ENCODE data around the gene HDAC10.

Gene HDAC10

DNA sequence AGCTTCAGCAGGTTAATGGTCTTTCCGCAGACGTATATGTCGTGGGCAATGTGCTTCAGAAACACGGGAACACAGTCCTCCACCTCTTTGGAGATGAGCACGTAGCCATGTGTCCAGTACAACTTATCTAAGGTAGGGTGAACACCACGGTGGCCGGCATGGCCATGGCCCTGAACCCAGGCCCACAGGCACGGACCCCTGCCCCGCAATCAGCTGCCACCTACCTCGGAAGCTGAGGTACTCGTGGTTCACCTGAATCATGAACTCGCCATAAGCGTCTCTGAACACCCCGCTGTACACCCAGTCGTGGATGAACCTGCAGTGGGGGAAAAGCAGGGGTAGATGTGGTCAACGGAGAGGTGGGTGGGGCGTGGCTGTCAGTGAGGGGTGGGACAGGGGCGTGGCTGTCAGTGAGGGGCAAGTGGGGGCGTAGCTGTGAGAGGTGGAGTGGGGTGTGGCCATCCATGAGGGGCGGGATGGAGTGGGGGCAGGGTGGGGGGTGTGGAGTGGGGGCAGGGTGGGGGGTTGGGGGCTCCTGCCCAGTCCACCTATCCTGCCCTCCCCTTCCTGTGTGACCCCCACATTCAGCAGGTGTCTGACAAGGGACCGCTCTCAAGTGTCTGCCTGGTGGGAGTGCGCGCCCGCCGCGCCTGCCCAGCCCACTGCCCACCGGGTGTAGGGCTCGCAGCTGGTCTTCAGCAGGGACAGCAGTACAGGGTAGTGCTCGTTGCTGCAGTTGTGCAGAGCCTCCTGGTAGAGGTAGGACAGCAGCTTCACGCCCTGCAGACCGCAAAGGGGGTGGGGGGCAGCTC lies 24.8 kb downstream of the HDAC10 start:
- H3K4me1 Mint-ChIP-seq, result peaks cover 17% of the 10 kb centered on the region
- H3K36me3 Mint-ChIP-seq (ENCODE audit: insufficient read depth), result peaks cover 44% of the 10 kb centered on the region
- peak overlapping the region; percentile 59 for H3K27ac Mint-ChIP-seq (ENCODE audit: low read depth)
- no peaks in the 10 kb centered on the region for H3K9me3 Mint-ChIP-seq
- H3K4me3 Mint-ChIP-seq, result no peak overlapping the region
- ATAC-seq (replicated peaks; ENCODE audit: extremely low read depth, poor library complexity, severe bottlenecking) (no peak), DNase-seq (ENCODE audit: low spot score in 2 of 2) (no peak)
- H3K27me3 Mint-ChIP-seq, result no peaks in the 10 kb centered on the region

DNA sequence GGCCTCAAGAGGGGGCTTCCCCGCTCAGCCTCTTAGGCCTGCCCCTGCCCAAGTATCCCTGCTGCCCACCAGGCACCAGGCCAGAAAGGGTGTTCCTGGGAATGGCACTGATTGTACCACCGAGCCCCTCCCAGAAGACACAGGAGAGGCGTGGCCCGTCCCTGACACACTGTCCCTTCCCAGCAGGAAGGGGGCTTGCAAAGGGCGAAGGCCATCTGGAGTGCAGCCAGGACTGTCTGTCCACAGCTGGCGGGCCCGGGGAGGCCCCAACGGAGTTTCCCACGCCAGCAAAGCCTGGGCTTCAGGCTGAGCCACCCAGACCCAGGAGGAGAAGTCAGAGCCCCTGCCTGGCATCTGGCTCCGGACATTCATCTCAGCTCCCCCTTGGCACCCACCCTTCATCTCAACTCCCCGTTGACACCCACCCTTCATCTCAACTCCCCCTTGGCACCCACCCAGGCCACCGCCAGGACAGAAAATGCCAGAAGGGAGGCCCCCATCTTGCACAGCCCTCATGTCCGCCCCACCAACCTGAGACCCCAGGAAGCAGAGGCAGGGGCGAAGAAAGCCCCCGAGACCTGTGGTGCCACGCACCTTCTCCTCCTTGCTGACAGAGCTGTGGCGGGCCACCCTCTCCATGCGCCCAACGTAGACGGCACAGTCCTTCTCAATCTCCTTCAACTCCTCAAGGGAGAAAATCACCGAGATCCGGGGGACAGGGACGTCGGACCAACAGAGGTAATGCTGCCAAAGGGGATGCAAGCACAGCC lies 25.7 kb downstream of the HDAC10 start:
- Mint-ChIP-seq H3K4me3 (no peak overlapping the region), H3K36me3 (ENCODE audit: insufficient read depth) (peaks cover 42% of the 10 kb centered on the region), H3K4me1 (peaks cover 17% of the 10 kb centered on the region), H3K9me3 (no peaks in the 10 kb centered on the region), H3K27me3 (no peaks in the 10 kb centered on the region), H3K27ac (ENCODE audit: low read depth) (no peak overlapping the region)
- no peak for ATAC-seq (replicated peaks; ENCODE audit: extremely low read depth, poor library complexity, severe bottlenecking)
- no peak for DNase-seq (ENCODE audit: low spot score in 2 of 2)

DNA sequence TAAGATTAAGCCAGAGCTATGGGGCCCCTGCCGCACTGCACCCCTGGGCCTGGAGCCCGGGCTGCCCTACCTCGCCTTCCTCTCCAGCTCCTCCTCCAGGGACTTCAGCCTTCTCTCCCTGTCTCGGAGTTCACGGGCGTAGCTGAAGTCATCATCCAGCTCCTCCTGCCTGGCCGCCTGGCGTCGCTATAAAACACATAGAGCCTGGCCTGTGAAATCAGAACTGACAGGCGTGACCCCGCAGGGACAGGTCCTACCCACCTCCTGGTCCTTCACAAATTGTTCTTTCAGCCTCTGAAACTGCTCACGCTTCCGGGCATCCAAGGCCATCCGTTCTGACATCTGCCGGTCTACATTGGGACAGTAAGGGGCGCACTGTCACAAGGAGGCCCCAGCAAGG lies 27.0 kb downstream of the HDAC10 start:
- H3K4me3 Mint-ChIP-seq, result no peak overlapping the region
- ATAC-seq (replicated peaks; ENCODE audit: extremely low read depth, poor library complexity, severe bottlenecking) (no peak), DNase-seq (ENCODE audit: low spot score in 2 of 2) (no peak)
- peaks cover 11% of the 10 kb centered on the region for H3K4me1 Mint-ChIP-seq
- H3K36me3 Mint-ChIP-seq (ENCODE audit: insufficient read depth), result peaks cover 41% of the 10 kb centered on the region
- no peaks in the 10 kb centered on the region for H3K27me3 Mint-ChIP-seq
- H3K27ac Mint-ChIP-seq (ENCODE audit: low read depth), result peak overlapping the region; percentile 60
- H3K9me3 Mint-ChIP-seq, result no peaks in the 10 kb centered on the region

DNA sequence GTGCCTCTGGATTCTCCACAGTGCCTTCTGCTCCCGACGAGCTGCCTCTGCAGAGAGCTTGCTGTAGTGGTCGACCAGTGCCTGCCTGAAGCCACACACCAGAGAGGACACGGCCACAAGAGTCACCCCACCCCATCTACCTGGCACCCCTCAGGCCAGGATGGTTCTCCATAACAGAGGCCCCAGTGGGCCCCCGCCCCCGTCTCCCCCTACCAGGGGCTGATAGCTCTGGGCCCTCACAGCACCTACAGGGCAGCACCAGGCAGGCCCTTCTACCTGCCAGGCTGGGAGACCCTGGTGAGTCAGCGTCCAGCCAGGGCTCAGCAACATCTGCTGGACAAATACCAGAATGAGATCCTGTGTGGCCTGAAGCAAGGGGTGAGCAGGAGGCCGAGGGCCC lies 28.6 kb downstream of the HDAC10 start:
- no peaks in the 10 kb centered on the region for H3K27me3 Mint-ChIP-seq
- peaks cover 4% of the 10 kb centered on the region for H3K4me1 Mint-ChIP-seq
- DNase-seq (ENCODE audit: low spot score in 2 of 2) (no peak), ATAC-seq (replicated peaks; ENCODE audit: extremely low read depth, poor library complexity, severe bottlenecking) (no peak)
- no peaks in the 10 kb centered on the region for H3K9me3 Mint-ChIP-seq
- no peak overlapping the region for H3K27ac Mint-ChIP-seq (ENCODE audit: low read depth)
- H3K36me3 Mint-ChIP-seq (ENCODE audit: insufficient read depth), result peaks cover 44% of the 10 kb centered on the region
- H3K4me3 Mint-ChIP-seq, result no peak overlapping the region

DNA sequence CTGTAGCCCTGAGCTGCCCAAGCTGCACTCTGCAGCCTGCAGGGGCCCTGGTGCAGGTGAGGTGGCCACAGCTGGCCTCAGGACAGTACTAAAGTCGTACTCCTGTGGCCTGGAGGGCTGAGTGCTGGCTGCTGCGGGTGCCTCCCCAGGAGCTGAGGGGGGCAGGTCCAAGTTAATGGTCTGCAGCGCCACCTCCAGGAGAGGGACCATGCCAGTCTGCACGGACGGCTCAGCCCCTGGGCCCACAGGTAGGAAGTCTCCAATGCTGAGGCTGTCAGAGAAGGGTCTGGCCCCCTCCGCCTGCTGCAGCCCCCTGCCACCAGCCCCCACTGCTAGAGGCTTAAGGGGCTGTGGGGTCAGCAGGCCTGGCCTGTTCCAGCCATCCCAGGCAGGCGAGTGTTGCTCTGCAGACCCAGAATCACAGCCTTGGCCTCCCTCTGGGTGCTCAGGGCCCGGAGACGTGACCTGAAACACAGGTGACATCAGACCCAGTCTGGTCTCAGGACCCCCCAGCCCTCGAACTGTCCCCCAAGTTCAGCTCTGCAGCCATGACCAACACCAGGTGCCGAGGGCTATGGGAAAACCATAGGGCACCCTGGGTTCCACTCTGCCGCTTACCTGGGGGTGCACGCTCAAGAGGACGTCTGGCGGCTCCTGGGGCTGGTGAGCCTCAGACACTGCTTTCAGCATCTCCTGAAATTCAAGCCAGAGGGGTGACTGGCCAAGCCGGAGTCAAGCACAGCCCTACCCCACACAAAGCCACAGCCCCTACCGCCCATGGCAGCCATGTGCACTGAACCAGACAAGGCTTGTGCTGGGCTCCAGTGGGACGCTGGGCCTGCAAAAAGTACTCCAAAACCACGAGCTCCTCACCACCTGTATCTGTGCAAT lies 29.4 kb downstream of the HDAC10 start:
- peaks cover 4% of the 10 kb centered on the region for H3K4me1 Mint-ChIP-seq
- no peak for ATAC-seq (replicated peaks; ENCODE audit: extremely low read depth, poor library complexity, severe bottlenecking)

DNA sequence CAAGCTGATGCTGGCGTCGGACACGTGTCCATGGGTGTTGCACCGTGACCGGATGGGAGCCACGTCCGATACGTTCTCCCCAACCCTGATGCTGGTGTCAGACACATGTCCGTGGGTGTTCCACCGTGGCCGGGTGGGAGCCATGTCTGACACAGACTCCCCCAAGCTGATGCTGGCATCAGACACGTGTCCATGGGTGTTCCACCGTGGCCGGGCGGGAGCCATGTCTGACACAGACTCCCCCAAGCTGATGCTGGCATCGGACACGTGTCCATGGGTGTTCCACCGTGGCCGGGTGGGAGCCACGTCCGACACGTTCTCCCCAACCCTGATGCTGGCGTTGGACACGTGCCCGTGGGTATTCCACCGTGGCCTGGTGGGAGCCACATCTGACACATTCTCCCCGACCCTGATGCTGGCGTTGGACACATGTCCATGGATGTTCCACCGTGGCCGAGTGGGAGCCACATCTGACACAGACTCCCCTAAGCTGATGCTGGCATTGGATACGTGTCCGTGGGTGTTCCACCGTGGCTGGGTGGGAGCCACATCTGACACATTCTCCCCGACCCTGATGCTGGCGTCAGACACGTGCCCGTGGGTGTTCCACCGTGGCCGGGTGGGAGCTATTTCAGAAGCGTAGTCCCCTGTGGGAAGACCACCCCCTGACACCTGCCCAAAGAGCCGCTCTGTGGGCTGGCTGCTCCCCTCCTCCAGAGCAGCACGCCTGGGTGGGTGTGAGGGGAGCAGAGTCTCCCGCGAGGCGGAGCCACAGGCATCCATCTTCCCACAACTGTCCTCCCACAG lies 30.3 kb downstream of the HDAC10 start:
- Mint-ChIP-seq H3K27ac (ENCODE audit: low read depth) (no peak overlapping the region), H3K4me3 (no peak overlapping the region)

More for the DNA sequence above, 29.4 kb downstream of the HDAC10 start:
- Mint-ChIP-seq H3K36me3 (ENCODE audit: insufficient read depth) (peaks cover 47% of the 10 kb centered on the region), H3K9me3 (no peaks in the 10 kb centered on the region), H3K27ac (ENCODE audit: low read depth) (no peak overlapping the region), H3K4me3 (no peak overlapping the region), H3K27me3 (no peaks in the 10 kb centered on the region)
- no peak for DNase-seq (ENCODE audit: low spot score in 2 of 2)

DNA sequence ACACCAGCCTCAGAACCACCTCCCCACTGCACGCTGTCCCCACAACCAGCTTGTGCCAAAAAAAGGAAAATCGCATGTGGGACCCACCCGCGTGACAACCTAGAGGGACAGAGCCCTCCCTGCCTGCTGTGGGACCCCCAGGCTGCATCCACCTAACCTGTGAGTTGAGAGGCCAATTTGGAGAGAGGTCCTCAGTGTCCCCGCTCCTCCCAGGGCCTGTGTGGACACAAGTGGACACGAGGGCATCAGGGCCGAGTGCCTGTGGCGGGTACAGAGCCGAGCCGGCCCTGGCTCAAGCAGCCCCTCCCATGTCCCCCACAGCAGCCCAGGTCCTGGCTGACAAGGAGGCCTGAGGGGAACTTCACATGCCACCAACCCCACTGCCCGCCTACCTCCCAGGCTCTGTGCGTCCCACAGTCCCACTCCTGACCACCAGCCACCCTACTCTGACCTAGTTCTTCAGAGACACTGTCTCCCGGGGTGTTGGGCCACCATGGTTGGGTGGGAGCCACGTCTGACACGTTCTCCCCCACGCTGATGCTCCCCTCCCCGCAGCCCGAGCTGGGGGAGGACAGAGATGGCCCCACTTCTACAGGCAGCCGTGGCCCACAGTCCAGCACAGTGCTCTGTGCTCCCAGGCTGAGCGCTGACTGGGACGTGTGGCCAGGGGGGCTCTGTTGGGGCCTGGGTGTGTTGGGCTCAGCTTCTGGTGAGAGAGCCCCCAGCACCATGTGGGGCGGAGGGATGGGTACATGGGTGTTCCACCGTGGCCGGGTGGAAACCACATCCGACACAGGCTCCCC lies 31.1 kb downstream of the HDAC10 start:
- peaks cover 48% of the 10 kb centered on the region for H3K36me3 Mint-ChIP-seq (ENCODE audit: insufficient read depth)
- ATAC-seq (replicated peaks; ENCODE audit: extremely low read depth, poor library complexity, severe bottlenecking) (no peak), DNase-seq (ENCODE audit: low spot score in 2 of 2) (no peak)
- no peaks in the 10 kb centered on the region for H3K27me3 Mint-ChIP-seq
- peaks cover 8% of the 10 kb centered on the region for H3K4me1 Mint-ChIP-seq
- no peaks in the 10 kb centered on the region for H3K9me3 Mint-ChIP-seq
- H3K4me3 Mint-ChIP-seq, result no peak overlapping the region
- H3K27ac Mint-ChIP-seq (ENCODE audit: low read depth), result peak overlapping the region; percentile 19

More for the DNA sequence above, 30.3 kb downstream of the HDAC10 start:
- Mint-ChIP-seq H3K4me1 (peaks cover 4% of the 10 kb centered on the region), H3K36me3 (ENCODE audit: insufficient read depth) (peaks cover 48% of the 10 kb centered on the region), H3K9me3 (no peaks in the 10 kb centered on the region), H3K27me3 (no peaks in the 10 kb centered on the region)
- ATAC-seq (replicated peaks; ENCODE audit: extremely low read depth, poor library complexity, severe bottlenecking) (no peak), DNase-seq (ENCODE audit: low spot score in 2 of 2) (no peak)

DNA sequence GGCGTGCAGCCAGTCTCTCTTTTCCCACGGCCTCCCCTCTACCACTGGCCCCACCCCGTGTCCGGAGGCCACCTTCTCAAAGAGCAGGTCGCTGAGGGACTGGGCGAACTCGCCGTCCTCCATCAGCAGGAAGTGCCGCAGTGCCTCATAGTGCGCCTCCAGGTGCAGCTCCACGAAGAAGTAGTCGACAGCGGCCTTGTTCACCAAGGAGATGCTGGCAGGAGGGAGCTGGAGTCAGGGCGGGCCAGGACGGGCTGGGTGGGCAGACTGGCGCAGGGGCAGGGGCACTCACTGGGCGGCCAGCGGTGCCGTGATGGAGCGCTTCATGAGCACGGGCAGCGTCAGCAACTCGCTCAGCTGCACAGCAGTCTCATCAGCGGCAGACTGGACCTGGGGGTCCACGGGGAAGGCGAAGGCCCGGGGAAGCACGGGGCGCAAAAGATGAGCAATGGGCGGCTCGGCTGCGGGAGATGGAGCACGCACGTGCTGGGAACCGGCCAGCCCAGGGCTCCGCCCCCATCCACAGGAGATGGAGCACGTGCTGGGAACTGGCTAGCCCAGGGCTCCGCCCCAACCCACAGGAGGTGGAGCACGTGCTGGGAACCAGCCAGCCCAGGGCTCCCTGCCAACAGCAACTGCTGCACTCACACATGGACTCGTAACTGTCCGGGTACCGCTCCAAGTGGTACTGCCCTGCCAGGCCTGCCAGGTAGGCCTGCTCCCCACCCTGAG lies 31.9 kb downstream of the HDAC10 start:
- H3K36me3 Mint-ChIP-seq (ENCODE audit: insufficient read depth), result peaks cover 52% of the 10 kb centered on the region
- no peaks in the 10 kb centered on the region for H3K27me3 Mint-ChIP-seq
- no peak for DNase-seq (ENCODE audit: low spot score in 2 of 2)
- H3K27ac Mint-ChIP-seq (ENCODE audit: low read depth), result peak overlapping the region; percentile 81
- H3K4me3 Mint-ChIP-seq, result no peak overlapping the region
- H3K4me1 Mint-ChIP-seq, result peaks cover 11% of the 10 kb centered on the region
- ATAC-seq (replicated peaks; ENCODE audit: extremely low read depth, poor library complexity, severe bottlenecking), result no peak
- no peaks in the 10 kb centered on the region for H3K9me3 Mint-ChIP-seq

DNA sequence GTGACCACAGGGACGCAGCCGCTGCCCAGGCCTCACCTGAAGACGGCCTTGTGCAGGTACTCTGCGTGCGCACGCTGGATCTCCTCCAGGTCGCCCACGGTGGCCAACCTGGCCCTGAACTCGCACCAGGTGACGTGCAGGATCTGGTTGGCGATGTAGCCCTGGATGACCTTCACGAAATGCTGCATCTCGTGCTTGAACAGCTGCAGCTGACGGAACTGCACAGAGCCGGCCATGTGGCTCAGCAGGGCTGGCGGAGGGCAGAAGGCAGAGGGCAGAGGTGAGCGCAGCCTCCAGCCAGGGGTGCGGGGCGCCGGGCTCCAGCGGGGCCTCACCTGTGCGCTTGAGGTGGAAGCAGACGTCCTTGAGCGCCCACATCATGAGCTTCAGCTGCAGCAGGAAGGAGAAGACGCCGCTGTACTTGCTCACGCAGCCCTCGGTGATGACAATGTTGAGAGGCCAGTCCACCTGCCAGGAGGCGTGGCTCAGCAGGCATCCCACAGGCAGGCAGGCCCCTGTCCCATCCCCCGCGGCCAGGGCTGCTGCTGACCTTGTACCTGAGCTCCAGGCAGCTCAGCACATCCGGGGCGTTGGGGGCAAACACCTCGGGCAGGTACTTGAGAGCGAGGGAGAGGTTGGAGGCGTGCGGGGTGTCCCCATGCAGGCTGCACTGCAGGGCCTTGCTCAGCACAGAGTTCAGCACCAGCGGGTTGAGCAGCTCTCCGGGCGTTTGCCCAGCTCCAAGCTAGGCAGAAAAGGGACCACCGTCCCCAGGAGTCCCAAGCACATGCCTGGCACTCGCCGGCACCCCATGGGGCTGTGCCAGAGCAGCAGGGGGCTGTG lies 32.7 kb downstream of the HDAC10 start:
- no peak overlapping the region for H3K4me3 Mint-ChIP-seq
- peaks cover 13% of the 10 kb centered on the region for H3K4me1 Mint-ChIP-seq
- no peak for ATAC-seq (replicated peaks; ENCODE audit: extremely low read depth, poor library complexity, severe bottlenecking)
- H3K27ac Mint-ChIP-seq (ENCODE audit: low read depth), result peak overlapping the region; percentile 81
- DNase-seq (ENCODE audit: low spot score in 2 of 2), result no peak
- H3K9me3 Mint-ChIP-seq, result no peaks in the 10 kb centered on the region
- H3K36me3 Mint-ChIP-seq (ENCODE audit: insufficient read depth), result peaks cover 47% of the 10 kb centered on the region
- H3K27me3 Mint-ChIP-seq, result no peaks in the 10 kb centered on the region

DNA sequence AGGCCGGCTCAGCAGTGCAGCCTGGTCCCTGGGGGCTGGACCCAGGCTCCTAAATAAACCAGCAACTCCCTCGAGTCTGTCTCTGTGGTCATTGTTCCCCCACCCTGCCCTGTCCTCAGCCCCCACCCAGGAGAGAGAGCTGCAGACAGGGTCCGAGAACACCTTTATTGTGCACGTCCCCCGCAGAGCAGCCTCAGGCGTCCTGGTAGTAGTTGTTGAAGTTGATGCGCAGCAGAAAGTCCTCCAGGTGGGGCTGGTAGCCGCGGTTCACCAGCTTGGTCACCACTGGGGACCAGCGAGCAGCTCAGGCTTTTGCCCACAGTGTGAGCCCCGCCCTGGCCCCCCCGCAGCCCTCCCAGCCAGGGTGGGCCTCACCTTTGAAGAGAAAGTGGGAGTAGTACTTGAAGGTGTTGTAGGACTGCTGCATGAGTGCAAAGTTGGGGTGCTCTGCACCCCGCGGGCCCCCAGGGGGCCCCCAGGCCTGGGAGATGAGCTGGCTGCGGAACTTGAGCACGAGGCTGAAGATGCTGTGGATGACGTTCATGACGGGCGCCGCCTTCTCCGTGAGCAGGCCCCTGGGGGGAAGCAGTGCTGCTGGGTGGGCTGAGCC lies 33.4 kb downstream of the HDAC10 start:
- Mint-ChIP-seq H3K4me1 (peaks cover 19% of the 10 kb centered on the region), H3K4me3 (no peak overlapping the region), H3K36me3 (ENCODE audit: insufficient read depth) (peaks cover 43% of the 10 kb centered on the region), H3K9me3 (no peaks in the 10 kb centered on the region), H3K27ac (ENCODE audit: low read depth) (no peak overlapping the region), H3K27me3 (no peaks in the 10 kb centered on the region)
- DNase-seq (ENCODE audit: low spot score in 2 of 2) (no peak), ATAC-seq (replicated peaks; ENCODE audit: extremely low read depth, poor library complexity, severe bottlenecking) (no peak)

All from central memory CD8-positive, alpha-beta T cell (primary cell).